ENCODE measurements around the gene PRSS27. TPM values are rescaled to one million over a fixed set of nuclear protein-coding genes. Genes with fewer than 3 reads are reported as not detected.

The PRSS27 gene
- polyA plus RNA-seq, 1 of the 3 experiments (the other 2 are of a cell fraction) = 7.7 TPM

GRCh38 chr16:2663553-2664546, 56.2 kb downstream of the PRSS27 start:
- Histone ChIP-seq H3K79me2 (ENCODE audit: insufficient read depth) (no peaks in the 10 kb centered on the region), H3K36me3 (replicated peaks in 1 of 2; ENCODE audit: control insufficient read depth in 1 of 2, insufficient read depth in 2 of 2, low read length in 1 of 2) (peaks cover 10 to 24% of the 10 kb centered on the region in 2 experiments), H3K4me1 (ENCODE audit: control insufficient read depth in 1 of 2, insufficient read depth in 2 of 2, low read depth in 1 of 2, low read length in 1 of 2) (no peaks in the 10 kb centered on the region), H3F3A (replicated peaks; ENCODE audit: insufficient read depth) (peaks cover 7% of the 10 kb centered on the region), H3K9me2 (no peaks in the 10 kb centered on the region), H2AFZ (ENCODE audit: low read depth) (no peak overlapping the region), H3K4me2 (no peak overlapping the region), H4K20me1 (ENCODE audit: insufficient read depth) (no peaks in the 10 kb centered on the region), H3K4me3 (ENCODE audit: low read depth in 2 of 2, low read length in 1 of 2) (no peak overlapping the region), H3K27me3 (ENCODE audit: insufficient read depth) (no peaks in the 10 kb centered on the region), H3K9ac (no peak overlapping the region), H3K27ac (ENCODE audit: low read depth in 2 of 2, low read length in 1 of 2) (peak overlapping the region in 1 of 2 experiments; percentile 7; a peak in 1 of 4 replicates), H3K9me3 (no peaks in the 10 kb centered on the region)
- ChIA-PET CTCF (no interaction called here), POLR2A (no interaction called here)
- 78% methylated on average over 23 of the region's 23 CpGs for WGBS (ENCODE audit: low lambda C conversion rate)
- no peak for DNase-seq
- TF ChIP-seq EZH2phosphoT487 (IDR thresholded peaks at IDR 0.05; ENCODE audit: borderline replicate concordance, low read depth) (no peak), FOSL2 (IDR thresholded peaks at IDR 0.05; ENCODE audit: borderline replicate concordance, low read depth) (peak; percentile 6; the same call in 1 of the 2 replicates)

Other genes with a start within 250 kb of the PRSS27 start
- gene NTN3, start 248.9 kb downstream of the PRSS27 start, polyA plus RNA-seq (2012; rRNA removed) = 0.26 and 0.28 TPM in 2 replicates
- 5.6 and 6.7 TPM in 2 replicates for gene TBC1D24, start 245.1 kb downstream of the PRSS27 start, polyA plus RNA-seq (2012; rRNA removed)
- gene ATP6V0C, start 206.3 kb downstream of the PRSS27 start, polyA plus RNA-seq (2012; rRNA removed) = 30.2 and 80.1 TPM in 2 replicates
- gene AMDHD2, start 199.9 kb downstream of the PRSS27 start, polyA plus RNA-seq (2012; rRNA removed) = 38.1 and 50.7 TPM in 2 replicates
- not detected in 2 replicates for gene CEMP1, start 188.8 kb downstream of the PRSS27 start, polyA plus RNA-seq (2012; rRNA removed)
- gene PDPK1, start 182.2 kb downstream of the PRSS27 start, polyA plus RNA-seq (2012; rRNA removed) = 22.0 and 33.4 TPM in 2 replicates
- gene KCTD5, start 37.7 kb downstream of the PRSS27 start, polyA plus RNA-seq (2012; rRNA removed) = 53.4 and 57.1 TPM in 2 replicates
- 100 and 143 TPM in 2 replicates for gene SRRM2, start 32.4 kb upstream of the PRSS27 start, polyA plus RNA-seq (2012; rRNA removed)
- gene ELOB, start 57.1 kb upstream of the PRSS27 start, polyA plus RNA-seq (2012; rRNA removed) = 327 and 329 TPM in 2 replicates
- not detected in 2 replicates for gene PRSS33, start 67.3 kb upstream of the PRSS27 start, polyA plus RNA-seq (2012; rRNA removed)
- gene PRSS41, start 78.2 kb upstream of the PRSS27 start, polyA plus RNA-seq (2012; rRNA removed) = not detected in 2 replicates
- gene PRSS21, start 97.0 kb upstream of the PRSS27 start, polyA plus RNA-seq (2012; rRNA removed) = not detected in 2 replicates
- 0.26 and 0.47 TPM in 2 replicates for gene ZG16B, start 110.1 kb upstream of the PRSS27 start, polyA plus RNA-seq (2012; rRNA removed)
- gene PRSS22, start 137.9 kb upstream of the PRSS27 start, polyA plus RNA-seq (2012; rRNA removed) = not detected in 2 replicates
- gene FLYWCH2, start 163.0 kb upstream of the PRSS27 start, polyA plus RNA-seq (2012; rRNA removed) = 56.4 and 64.8 TPM in 2 replicates
- 22.4 and 30.1 TPM in 2 replicates for gene FLYWCH1, start 191.7 kb upstream of the PRSS27 start, polyA plus RNA-seq (2012; rRNA removed)
- gene KREMEN2, start 244.1 kb upstream of the PRSS27 start, polyA plus RNA-seq (2012; rRNA removed) = 0.24 and 0.77 TPM in 2 replicates
- 8.4 and 8.8 TPM in 2 replicates for gene PAQR4, start 249.1 kb upstream of the PRSS27 start, polyA plus RNA-seq (2012; rRNA removed)